HepG2 (cell line): ENCODE results near the gene SMAD3. TPM values are rescaled to one million over a fixed set of nuclear protein-coding genes. Genes with fewer than 3 reads are reported as not detected.

Source experiments
- ARNTL ChIP-seq: sonication (generic); formaldehyde crosslinking; IDR thresholded peaks from 2 replicates; pipeline ENCODE4 v1.4.0; 2020; ENCODE audit warnings: mild to moderate bottlenecking, missing genetic modification reagents
- ATF1 ChIP-seq: IDR thresholded peaks from 2 replicates; pipeline ENCODE4 v1.6.1; 2016; ENCODE audit warnings: mild to moderate bottlenecking, control low read depth
- ERF ChIP-seq: IDR thresholded peaks from 2 replicates; pipeline ENCODE4 v1.6.1; 2018; ENCODE audit warnings: missing biosample characterization, missing genetic modification reagents
- FOSL1 ChIP-seq: sonication (generic); formaldehyde crosslinking; IDR thresholded peaks from 2 replicates; pipeline ENCODE4 v1.9.0; 2021; ENCODE audit warnings: missing genetic modification reagents, borderline replicate concordance
- HNF4A ChIP-seq: sonication (generic); formaldehyde crosslinking; IDR thresholded peaks from 2 replicates; pipeline ENCODE4 v1.4.0; 2020; ENCODE audit warnings: missing genetic modification reagents
- HOXA9 ChIP-seq: sonication (generic); formaldehyde crosslinking; IDR thresholded peaks from 2 replicates; pipeline ENCODE4 v1.8.1; 2022; ENCODE audit warnings: missing genetic modification reagents, mild to moderate bottlenecking, moderate library complexity, borderline replicate concordance
- NFIC ChIP-seq: IDR thresholded peaks from 2 replicates; pipeline ENCODE4 v1.6.1; 2012; ENCODE audit warnings: mild to moderate bottlenecking, low read length, inconsistent platforms
- NR2F2 ChIP-seq: IDR thresholded peaks from 2 replicates; pipeline ENCODE4 v1.6.1; 2012; ENCODE audit warnings: low read depth, inconsistent platforms, borderline replicate concordance
- TGIF2 ChIP-seq: IDR thresholded peaks from 2 replicates; pipeline ENCODE4 v1.6.1; 2016; ENCODE audit warnings: control low read depth, missing compliant biosample characterization
- ZBTB20 ChIP-seq: sonication (generic); formaldehyde crosslinking; IDR thresholded peaks from 2 replicates; pipeline ENCODE4 v1.8.1; 2023; ENCODE audit warnings: missing genetic modification reagents, low read depth, mild to moderate bottlenecking, borderline replicate concordance
- ZKSCAN8 ChIP-seq: IDR thresholded peaks from 2 replicates; pipeline ENCODE4 v1.6.1; 2016; ENCODE audit warnings: borderline replicate concordance, missing genetic modification reagents, missing compliant biosample characterization
- polyA plus RNA-seq, 8 experiments: library from polyadenylated mRNA; depleted of rRNA in 3 of 8; stranded (reverse) in 7 of 8; unstranded in 1 of 8; fragments of >200 nt; fragmentation: Illumina TruSeq in 4 of 8; extraction: Trizol in 4 of 8; gene quantifications; 2 replicates each; pipeline versions ENCODE4 v1.2.1 to v1.2.3, GENCODE V29; 2011 to 2016; ENCODE audit warnings: low read depth in 4 of 8, missing spikeins in 1 of 8, mixed read lengths in 1 of 8; ENCODE audit not compliant: insufficient read depth in 1 of 8
- total RNA-seq, 5 experiments: library from RNA; depleted of rRNA; stranded (reverse); fragments of >200 nt; fragmentation: Illumina TruSeq; extraction: Trizol; gene quantifications; 2 replicates each; pipeline ENCODE4 v1.2.3, GENCODE V29; 2016; ENCODE audit warnings: low read depth in 1 of 5
- TF ChIP-seq, protein P1 (sequence below), 2 experiments: sonication (generic) in 1 of 2; formaldehyde crosslinking in 1 of 2; IDR thresholded peaks; 2 replicates each; pipeline versions ENCODE4 v1.6.1 to v1.9.0; 2014 to 2022; ENCODE audit warnings: antibody characterized with exemption in 1 of 2, borderline replicate concordance in 1 of 2, inconsistent platforms in 1 of 2, low read depth in 1 of 2, missing genetic modification reagents in 1 of 2
- TF ChIP-seq, protein P2 (sequence below): sonication (generic); formaldehyde crosslinking; IDR thresholded peaks from 2 replicates; pipeline ENCODE4 v1.9.0; 2021; ENCODE audit warnings: missing genetic modification reagents, borderline replicate concordance
- TF ChIP-seq, protein P3 (sequence below), 2 experiments: fragments of 450-650 bp in 1 of 2; sonication (generic) in 1 of 2; formaldehyde crosslinking; IDR thresholded peaks; 2 replicates each; pipeline versions ENCODE4 v1.5.0 to v1.8.0; 2020 to 2022; ENCODE audit warnings: mild to moderate bottlenecking in 1 of 2, missing genetic modification reagents in 1 of 2
- TF ChIP-seq, protein P4 (sequence below): sonication (generic); formaldehyde crosslinking; IDR thresholded peaks from 2 replicates; pipeline ENCODE4 v1.8.1; 2023; ENCODE audit warnings: missing genetic modification reagents, mild to moderate bottlenecking, borderline replicate concordance
- TF ChIP-seq, protein P5 (sequence below), 2 experiments: sonication (generic) in 1 of 2; formaldehyde crosslinking in 1 of 2; IDR thresholded peaks; 2 replicates each; pipeline versions ENCODE4 v1.4.0 to v1.6.1; 2018 to 2020; ENCODE audit warnings: missing genetic modification reagents in 2 of 2, borderline replicate concordance in 1 of 2, low read depth in 1 of 2, mild to moderate bottlenecking in 1 of 2, missing biosample characterization in 1 of 2

SMAD3 gene
- total and polyA plus RNA-seq, 2 of the 13 experiments (the other 11 are each of a cell fraction or from before 2014, with no cell fraction given), result 8.6 to 56.3 TPM

DNA sequence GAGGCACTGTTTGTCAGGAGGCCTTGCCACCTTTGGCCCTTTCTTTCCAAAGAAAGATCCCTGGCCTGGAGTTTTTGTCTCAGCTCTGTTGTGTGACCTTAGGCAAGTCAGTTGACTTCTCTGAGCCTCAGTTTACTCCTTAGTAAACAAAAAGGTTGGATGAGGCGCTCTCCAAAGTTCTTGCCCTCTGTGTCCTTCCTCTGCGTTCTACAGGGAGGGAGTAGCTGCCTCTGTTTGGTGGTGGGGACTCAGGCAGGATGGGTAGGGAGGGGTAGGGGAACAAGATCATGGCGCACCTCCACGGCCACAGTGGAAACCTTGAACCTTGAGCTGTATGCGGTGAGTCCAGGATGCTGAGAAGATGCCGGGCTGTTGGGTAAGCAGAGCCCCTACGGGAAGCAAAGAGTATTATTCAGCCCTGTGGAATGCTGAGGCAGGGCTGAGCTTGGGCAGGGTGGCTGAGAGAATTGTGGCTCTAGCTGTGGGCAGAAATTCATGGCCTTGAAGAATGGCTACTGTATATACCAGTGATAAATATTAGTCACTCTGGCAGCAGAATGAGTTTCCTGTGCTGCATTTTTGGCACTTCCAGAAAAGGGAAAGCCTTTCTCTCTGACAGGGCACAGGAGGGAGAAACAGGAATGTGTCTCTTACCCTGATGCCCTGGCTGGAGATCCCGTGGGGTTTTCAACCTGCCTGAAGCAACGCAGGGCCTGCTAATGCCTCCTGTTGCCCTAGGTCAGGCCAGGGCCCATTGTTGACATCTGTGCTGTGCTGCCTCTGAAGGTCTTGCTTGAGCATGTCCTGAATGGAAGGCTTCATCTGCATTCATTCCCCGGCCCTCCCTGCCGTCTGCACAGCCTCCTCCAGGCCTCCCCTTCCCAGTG, 39.9 kb downstream of the SMAD3 start (continued):
- TF ChIP-seq, protein P1, sequence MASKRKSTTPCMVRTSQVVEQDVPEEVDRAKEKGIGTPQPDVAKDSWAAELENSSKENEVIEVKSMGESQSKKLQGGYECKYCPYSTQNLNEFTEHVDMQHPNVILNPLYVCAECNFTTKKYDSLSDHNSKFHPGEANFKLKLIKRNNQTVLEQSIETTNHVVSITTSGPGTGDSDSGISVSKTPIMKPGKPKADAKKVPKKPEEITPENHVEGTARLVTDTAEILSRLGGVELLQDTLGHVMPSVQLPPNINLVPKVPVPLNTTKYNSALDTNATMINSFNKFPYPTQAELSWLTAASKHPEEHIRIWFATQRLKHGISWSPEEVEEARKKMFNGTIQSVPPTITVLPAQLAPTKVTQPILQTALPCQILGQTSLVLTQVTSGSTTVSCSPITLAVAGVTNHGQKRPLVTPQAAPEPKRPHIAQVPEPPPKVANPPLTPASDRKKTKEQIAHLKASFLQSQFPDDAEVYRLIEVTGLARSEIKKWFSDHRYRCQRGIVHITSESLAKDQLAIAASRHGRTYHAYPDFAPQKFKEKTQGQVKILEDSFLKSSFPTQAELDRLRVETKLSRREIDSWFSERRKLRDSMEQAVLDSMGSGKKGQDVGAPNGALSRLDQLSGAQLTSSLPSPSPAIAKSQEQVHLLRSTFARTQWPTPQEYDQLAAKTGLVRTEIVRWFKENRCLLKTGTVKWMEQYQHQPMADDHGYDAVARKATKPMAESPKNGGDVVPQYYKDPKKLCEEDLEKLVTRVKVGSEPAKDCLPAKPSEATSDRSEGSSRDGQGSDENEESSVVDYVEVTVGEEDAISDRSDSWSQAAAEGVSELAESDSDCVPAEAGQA (IDR thresholded peaks at IDR 0.05; ENCODE audit: low read depth), result 0 out of 2 replicates have a peak, but pooled peaks have one; percentile 41
- TF ChIP-seq, protein P1 (CRISPR knock-in tag; IDR thresholded peaks at IDR 0.05; ENCODE audit: borderline replicate concordance), result no peak
- TF ChIP-seq ZKSCAN8 (CRISPR knock-in tag) (peak; percentile 65; the same call in 1 of the 2 replicates), ERF (CRISPR knock-in tag) (peak; percentile 65; the same call in 1 of the 2 replicates), ZBTB20 (CRISPR knock-in tag) (peak; percentile 56; the same call in 1 of the 2 replicates), ARNTL (CRISPR knock-in tag) (peak; percentile 50; the same call in 1 of the 2 replicates), ATF1 (CRISPR knock-in tag) (no peak), NFIC (0 out of 2 replicates have a peak, but pooled peaks have one; percentile 17), FOSL1 (CRISPR knock-in tag) (peak; percentile 78; the same call in 1 of the 2 replicates), TGIF2 (0 out of 2 replicates have a peak, but pooled peaks have one; percentile 1), HNF4A (peak; percentile 94), NR2F2 (peak; percentile 55; the same call in 1 of the 2 replicates), HOXA9 (CRISPR knock-in tag) (no peak)
- TF ChIP-seq, protein P2, sequence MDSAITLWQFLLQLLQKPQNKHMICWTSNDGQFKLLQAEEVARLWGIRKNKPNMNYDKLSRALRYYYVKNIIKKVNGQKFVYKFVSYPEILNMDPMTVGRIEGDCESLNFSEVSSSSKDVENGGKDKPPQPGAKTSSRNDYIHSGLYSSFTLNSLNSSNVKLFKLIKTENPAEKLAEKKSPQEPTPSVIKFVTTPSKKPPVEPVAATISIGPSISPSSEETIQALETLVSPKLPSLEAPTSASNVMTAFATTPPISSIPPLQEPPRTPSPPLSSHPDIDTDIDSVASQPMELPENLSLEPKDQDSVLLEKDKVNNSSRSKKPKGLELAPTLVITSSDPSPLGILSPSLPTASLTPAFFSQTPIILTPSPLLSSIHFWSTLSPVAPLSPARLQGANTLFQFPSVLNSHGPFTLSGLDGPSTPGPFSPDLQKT (CRISPR knock-in tag), result no peak
- TF ChIP-seq, protein P3, sequence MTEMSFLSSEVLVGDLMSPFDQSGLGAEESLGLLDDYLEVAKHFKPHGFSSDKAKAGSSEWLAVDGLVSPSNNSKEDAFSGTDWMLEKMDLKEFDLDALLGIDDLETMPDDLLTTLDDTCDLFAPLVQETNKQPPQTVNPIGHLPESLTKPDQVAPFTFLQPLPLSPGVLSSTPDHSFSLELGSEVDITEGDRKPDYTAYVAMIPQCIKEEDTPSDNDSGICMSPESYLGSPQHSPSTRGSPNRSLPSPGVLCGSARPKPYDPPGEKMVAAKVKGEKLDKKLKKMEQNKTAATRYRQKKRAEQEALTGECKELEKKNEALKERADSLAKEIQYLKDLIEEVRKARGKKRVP (CRISPR knock-in tag; IDR thresholded peaks at IDR 0.05), result 0 out of 4 replicates have a peak, but pooled peaks of 1 of the 2 experiments have one; percentile 29
- TF ChIP-seq, protein P4, sequence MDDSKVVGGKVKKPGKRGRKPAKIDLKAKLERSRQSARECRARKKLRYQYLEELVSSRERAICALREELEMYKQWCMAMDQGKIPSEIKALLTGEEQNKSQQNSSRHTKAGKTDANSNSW (CRISPR knock-in tag), result 0 out of 2 replicates have a peak, but pooled peaks have one; percentile 34
- TF ChIP-seq, protein P5, sequence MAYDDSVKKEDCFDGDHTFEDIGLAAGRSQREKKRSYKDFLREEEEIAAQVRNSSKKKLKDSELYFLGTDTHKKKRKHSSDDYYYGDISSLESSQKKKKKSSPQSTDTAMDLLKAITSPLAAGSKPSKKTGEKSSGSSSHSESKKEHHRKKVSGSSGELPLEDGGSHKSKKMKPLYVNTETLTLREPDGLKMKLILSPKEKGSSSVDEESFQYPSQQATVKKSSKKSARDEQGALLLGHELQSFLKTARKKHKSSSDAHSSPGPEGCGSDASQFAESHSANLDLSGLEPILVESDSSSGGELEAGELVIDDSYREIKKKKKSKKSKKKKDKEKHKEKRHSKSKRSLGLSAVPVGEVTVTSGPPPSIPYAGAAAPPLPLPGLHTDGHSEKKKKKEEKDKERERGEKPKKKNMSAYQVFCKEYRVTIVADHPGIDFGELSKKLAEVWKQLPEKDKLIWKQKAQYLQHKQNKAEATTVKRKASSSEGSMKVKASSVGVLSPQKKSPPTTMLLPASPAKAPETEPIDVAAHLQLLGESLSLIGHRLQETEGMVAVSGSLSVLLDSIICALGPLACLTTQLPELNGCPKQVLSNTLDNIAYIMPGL (CRISPR knock-in tag; IDR thresholded peaks at IDR 0.05; ENCODE audit: borderline replicate concordance in 1 of 2, low read depth in 1 of 2), result peak in 1 of 2 experiments; percentile 52; a peak in 1 of 4 replicates
